Endothelial cell (in vitro differentiated cells): ENCODE results near the gene SPOCK1. TPM values are rescaled to one million over a fixed set of nuclear protein-coding genes. Genes with fewer than 3 reads are reported as not detected.

ENCODE experiments used
- DNase-seq: peaks from one replicate; pipeline ENCODE4 v3.0.0; 2021; ENCODE audit warnings: low spot score
- H3K27ac Mint-ChIP-seq: one replicate; pipeline ENCODE4 v1.8.0; 2021; ENCODE audit warnings: mixed read lengths, inconsistent platforms; ENCODE audit not compliant: unreplicated experiment
- H3K27me3 Mint-ChIP-seq: one replicate; pipeline ENCODE4 v1.8.0; 2021; ENCODE audit warnings: mild to moderate bottlenecking, moderate library complexity, mixed read lengths, inconsistent platforms; ENCODE audit not compliant: unreplicated experiment
- H3K36me3 Mint-ChIP-seq: one replicate; pipeline ENCODE4 v1.8.0; 2021; ENCODE audit warnings: mild to moderate bottlenecking, low read depth, mixed read lengths, inconsistent platforms; ENCODE audit not compliant: unreplicated experiment
- H3K4me1 Mint-ChIP-seq: one replicate; pipeline ENCODE4 v1.8.0; 2021; ENCODE audit warnings: mild to moderate bottlenecking, mixed read lengths, inconsistent platforms; ENCODE audit not compliant: unreplicated experiment
- H3K4me3 Mint-ChIP-seq: one replicate; pipeline ENCODE4 v1.8.0; 2021; ENCODE audit warnings: mild to moderate bottlenecking, mixed read lengths, inconsistent platforms; ENCODE audit not compliant: unreplicated experiment
- H3K9me3 Mint-ChIP-seq: one replicate; pipeline ENCODE4 v1.8.0; 2021; ENCODE audit warnings: mixed read lengths, inconsistent platforms; ENCODE audit not compliant: unreplicated experiment
- CTCF ChIP-seq: fragments of 200-600 bp; sonication (generic); IDR thresholded peaks from one replicate; pipeline ENCODE4 v1.5.0; 2021; ENCODE audit warnings: antibody characterized with exemption; ENCODE audit not compliant: unreplicated experiment
- total RNA-seq: library from RNA; stranded (reverse); fragmentation: NEBNext Ultra II Directional; extraction: Animal tissue kit (Norgen Biotek cat#: 25700); gene quantifications from one replicate; pipeline ENCODE4 v1.2.1, GENCODE V29; 2021; ENCODE audit not compliant: unreplicated experiment

Gene SPOCK1
- total RNA-seq, 1 donor from 2014 or later = 8.7 TPM

DNA sequence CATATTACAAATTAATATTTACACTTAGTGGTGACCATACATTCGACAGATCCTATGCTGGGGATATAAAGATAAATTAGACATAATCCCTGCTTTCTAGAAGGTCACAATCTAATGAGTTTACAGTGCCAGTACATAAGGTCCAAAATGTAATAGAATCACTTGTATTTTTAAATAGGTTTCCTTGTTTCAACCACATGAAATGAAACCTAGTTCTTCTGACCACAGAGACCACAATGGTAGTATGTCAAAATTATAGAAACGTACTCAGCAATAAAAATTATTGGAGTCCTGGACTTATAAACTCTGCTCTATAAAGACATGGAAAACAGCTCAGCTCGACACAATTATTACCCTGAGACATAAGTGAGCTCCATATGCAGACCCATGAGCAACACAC lies 444.3 kb downstream of the SPOCK1 start:
- Mint-ChIP-seq H3K27me3 (peaks cover 1% of the 10 kb centered on the region), H3K36me3 (peaks cover 4% of the 10 kb centered on the region), H3K4me1 (peaks cover 14% of the 10 kb centered on the region), H3K4me3 (no peak overlapping the region), H3K9me3 (no peaks in the 10 kb centered on the region), H3K27ac (no peak overlapping the region)
- no peak for DNase-seq
- no peak for TF ChIP-seq CTCF

GRCh38 chr5:137054335-137054734 lies 444.8 kb downstream of the SPOCK1 start:
- no peak overlapping the region for H3K4me3 Mint-ChIP-seq
- no peaks in the 10 kb centered on the region for H3K9me3 Mint-ChIP-seq
- H3K27ac Mint-ChIP-seq = no peak overlapping the region
- peaks cover 4% of the 10 kb centered on the region for H3K36me3 Mint-ChIP-seq
- peaks cover 1% of the 10 kb centered on the region for H3K27me3 Mint-ChIP-seq
- TF ChIP-seq CTCF = no peak
- no peak for DNase-seq
- peaks cover 9% of the 10 kb centered on the region for H3K4me1 Mint-ChIP-seq

- no peak for DNase-seq
- H3K36me3 Mint-ChIP-seq = no peaks in the 10 kb centered on the region
- no peaks in the 10 kb centered on the region for H3K9me3 Mint-ChIP-seq
Measured at GRCh38 chr5:137051161-137051560, 448.0 kb downstream of the SPOCK1 start.

DNA sequence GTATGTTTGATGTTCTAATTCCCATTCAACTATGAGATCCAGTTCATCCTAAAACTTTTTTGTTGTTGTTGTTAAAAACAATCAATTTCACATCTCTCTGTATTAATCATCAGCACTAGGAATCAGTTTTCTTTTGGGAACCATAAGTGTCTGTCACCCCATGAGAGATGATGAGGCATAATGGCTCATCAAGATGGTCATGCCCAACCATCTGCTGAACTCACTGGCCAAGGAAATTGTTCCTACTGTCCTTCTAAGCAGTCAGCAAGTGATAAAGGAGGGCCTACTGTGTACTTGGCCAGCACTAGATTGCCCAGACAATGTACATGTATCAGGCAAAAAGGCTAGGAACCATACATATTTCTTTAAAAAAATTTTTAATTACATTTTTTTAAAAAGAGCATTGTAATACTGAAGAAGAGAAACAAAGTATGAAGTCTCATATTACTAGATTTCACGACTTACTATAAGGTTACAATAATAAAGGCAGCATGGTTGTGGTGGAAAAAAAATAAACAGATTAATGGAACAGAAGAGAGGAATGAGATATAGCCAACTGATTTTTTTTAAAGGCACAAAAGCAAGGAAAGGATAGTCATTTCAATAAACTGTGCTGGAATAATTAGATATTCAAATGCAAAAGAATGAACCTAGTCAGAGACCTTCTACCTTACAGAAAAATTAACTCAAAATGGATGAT lies 458.3 kb downstream of the SPOCK1 start:
- Mint-ChIP-seq H3K9me3 (peaks cover 5% of the 10 kb centered on the region), H3K27ac (no peak overlapping the region), H3K4me1 (peaks cover 20% of the 10 kb centered on the region), H3K4me3 (no peak overlapping the region), H3K27me3 (no peaks in the 10 kb centered on the region), H3K36me3 (peaks cover 11% of the 10 kb centered on the region)
- TF ChIP-seq CTCF = no peak
- no peak for DNase-seq

More at GRCh38 chr5:137051161-137051560, 448.0 kb downstream of the SPOCK1 start:
- TF ChIP-seq CTCF = no peak
- H3K27ac Mint-ChIP-seq = no peak overlapping the region
- H3K4me3 Mint-ChIP-seq = no peak overlapping the region
- no peaks in the 10 kb centered on the region for H3K4me1 Mint-ChIP-seq
- H3K27me3 Mint-ChIP-seq = peaks cover 1% of the 10 kb centered on the region

DNA sequence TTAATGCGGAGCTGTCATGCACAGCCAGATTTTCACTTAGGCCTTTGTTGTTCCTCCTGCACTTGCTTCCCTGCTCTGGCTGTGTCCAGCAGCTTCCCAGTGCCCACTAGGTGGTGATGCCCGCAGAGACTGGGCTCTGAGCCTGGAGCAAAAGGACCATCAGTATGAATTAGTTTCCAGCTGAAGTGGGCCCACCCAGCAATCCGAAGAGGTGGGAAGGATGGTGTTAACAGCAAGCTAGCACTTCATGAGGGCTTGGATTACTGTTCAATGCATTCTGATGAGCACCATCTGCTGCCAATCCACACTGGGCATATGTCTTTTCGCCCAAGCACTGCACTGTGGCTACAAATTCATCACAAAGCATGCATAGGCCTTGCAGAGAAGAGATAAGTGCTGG lies 459.1 kb downstream of the SPOCK1 start:
- no peak for TF ChIP-seq CTCF
- Mint-ChIP-seq H3K27me3 (no peaks in the 10 kb centered on the region), H3K9me3 (peaks cover 5% of the 10 kb centered on the region), H3K4me3 (no peak overlapping the region), H3K4me1 (peaks cover 26% of the 10 kb centered on the region), H3K36me3 (peaks cover 11% of the 10 kb centered on the region), H3K27ac (no peak overlapping the region)
- no peak for DNase-seq
